ENCODE data around the gene PKP3. TPM values are rescaled to one million over a fixed set of nuclear protein-coding genes. Genes with fewer than 3 reads are reported as not detected.

Gene PKP3
- total RNA-seq, 4 donors from 2014 or later = 612 to 880 (median 754) TPM

DNA sequence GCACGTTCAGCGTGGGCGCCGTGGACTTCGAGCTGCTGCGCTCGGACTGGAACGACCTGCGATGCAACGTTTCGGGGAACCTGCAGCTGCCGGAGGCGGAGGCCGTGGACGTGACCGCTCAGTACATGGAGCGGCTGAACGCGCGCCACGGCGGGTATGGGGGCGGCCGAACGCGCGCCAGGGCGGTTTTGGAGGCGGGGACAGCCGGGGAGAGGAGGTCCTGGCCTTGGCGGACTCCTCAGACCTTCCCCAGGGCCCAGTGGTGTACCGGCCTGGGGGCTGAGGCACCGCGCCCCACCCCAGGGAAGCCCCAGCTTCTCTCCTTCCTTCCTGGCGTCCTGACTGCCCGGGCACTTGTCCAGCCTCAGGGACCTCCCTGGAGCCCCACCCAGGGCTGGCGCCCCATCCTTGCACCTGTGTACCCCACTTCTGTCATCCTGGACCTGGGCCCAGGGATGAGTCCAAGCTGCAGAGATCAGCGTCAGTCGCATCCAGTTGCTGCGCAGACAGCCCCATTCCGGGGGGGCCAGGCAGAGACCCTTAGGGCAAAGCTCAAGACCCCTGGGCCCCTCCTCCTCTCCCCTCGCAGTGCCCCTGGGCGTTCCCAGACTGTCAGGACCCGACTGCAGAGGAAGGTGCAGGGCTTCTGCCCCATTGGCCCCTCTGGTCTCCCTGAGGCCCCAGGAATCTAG lies 16.7 kb upstream of the PKP3 start:
- H3K4me3 ChIP-seq (ENCODE audit: low read depth, poor library complexity, severe bottlenecking) = no peak overlapping the region
- WGBS, 2 donors = 84% methylated on average over 41 to 44 of the region's 44 CpGs
- no peak for DNase-seq (ENCODE audit: low spot score in 2 of 2)
- TF ChIP-seq POLR2A (IDR thresholded peaks at IDR 0.05) = no peak
- no peak for TF ChIP-seq CTCF (IDR thresholded peaks at IDR 0.05)
- intact Hi-C loops (cut with DNase I; ENCODE audit: low total_unique reads) = no loop called here

DNA sequence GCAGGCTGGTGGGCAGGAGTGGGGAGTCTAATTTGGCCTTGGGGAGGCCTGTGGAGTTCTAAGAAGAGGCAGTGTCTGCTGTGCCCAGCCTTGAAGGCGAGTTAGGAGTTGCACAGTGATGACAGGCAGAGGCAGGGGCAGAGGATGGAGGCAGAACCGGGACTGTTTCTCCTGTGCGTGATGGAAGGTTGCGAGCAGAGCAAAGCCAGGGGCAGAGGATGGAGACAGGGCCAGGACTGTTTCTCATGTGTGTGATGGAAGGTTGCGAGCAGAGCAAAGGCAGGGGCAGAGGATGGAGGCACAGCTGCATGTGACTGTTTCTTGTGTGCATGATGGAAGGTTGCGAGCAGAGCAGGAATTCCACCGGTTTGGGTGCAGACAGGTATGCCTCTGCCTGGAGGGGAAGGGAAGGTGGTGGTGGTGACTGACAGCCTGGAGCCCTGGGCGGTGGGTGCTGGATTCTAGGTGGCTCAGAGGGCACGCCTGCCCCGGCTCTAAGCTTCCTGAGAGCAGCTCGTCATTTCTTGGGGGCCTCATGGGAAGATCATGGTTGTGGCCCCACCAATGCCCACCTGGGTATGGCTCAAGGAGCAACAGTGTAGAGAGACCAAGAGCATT lies 16.0 kb upstream of the PKP3 start:
- intact Hi-C loops (cut with DNase I; ENCODE audit: low total_unique reads) = no loop called here
- H3K4me3 ChIP-seq (ENCODE audit: low read depth, poor library complexity, severe bottlenecking) = no peak overlapping the region
- TF ChIP-seq POLR2A (IDR thresholded peaks at IDR 0.05) (no peak), CTCF (IDR thresholded peaks at IDR 0.05) (no peak)
- WGBS, 2 donors = 71 to 75% methylated on average over 11 of the region's 11 CpGs
- DNase-seq (ENCODE audit: low spot score in 2 of 2) = no peak

DNA sequence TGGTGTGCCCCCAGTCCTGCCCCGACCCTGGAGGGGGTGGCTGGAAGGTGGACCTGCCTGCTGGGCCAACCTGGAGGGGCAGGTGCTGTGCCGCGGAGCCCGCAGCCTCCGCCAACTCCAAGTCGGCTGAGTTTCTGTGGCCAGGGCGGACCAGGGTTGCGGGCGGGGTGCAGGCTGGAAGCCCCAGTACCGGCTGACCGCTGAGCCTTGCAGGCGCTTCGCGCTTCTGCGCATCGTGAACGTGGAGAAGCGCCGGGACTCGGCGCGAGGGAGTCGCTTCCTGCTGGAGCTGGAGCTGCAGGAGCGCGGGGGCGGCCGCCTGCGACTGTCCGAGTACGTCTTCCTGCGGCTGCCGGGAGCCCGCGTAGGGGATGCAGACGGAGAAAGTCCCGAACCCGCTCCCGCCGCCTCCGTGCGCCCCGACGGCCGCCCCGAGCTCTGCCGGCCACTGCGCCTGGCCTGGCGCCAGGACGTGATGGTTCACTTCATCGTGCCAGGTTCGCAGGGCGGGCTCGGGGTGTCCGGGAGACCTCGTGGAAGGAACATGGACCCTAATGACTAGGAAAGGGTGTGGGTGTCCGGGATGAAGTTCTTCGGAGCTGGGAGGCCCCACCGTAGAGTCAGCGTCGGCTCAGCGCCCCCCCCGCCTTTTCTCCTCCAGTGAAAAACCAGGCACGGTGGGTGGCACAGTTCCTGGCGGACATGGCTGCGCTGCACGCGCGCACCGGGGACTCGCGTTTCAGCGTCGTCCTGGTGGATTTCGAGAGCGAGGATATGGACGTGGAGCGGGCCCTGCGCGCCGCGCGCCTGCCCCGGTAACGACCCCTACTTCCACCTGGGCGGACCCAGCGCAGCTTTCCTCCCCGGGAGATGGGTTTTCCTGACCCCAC lies 14.6 kb upstream of the PKP3 start:
- no peak overlapping the region for H3K4me3 ChIP-seq (ENCODE audit: low read depth, poor library complexity, severe bottlenecking)
- intact Hi-C loops (cut with DNase I; ENCODE audit: low total_unique reads) = no loop called here
- TF ChIP-seq CTCF (IDR thresholded peaks at IDR 0.05) (no peak), POLR2A (IDR thresholded peaks at IDR 0.05) (no peak)
- no peak for DNase-seq (ENCODE audit: low spot score in 2 of 2)
- WGBS, 2 donors = 85 to 88% methylated on average over 81 to 87 of the region's 87 CpGs

- intact Hi-C loops (cut with DNase I; ENCODE audit: low total_unique reads) = no loop called here
- no peak overlapping the region for H3K4me3 ChIP-seq (ENCODE audit: low read depth, poor library complexity, severe bottlenecking)
- TF ChIP-seq POLR2A (IDR thresholded peaks at IDR 0.05) (no peak), CTCF (IDR thresholded peaks at IDR 0.05) (no peak)
- no peak for DNase-seq (ENCODE audit: low spot score in 2 of 2)
- 95% methylated on average over 24 to 35 of the region's 35 CpGs for WGBS, 2 donors
Measured at GRCh38 chr11:380095-380480, 13.9 kb upstream of the PKP3 start.

GRCh38 chr11:380491-380890 lies 13.5 kb upstream of the PKP3 start:
- 89 to 97% methylated on average over 21 to 22 of the region's 23 CpGs for WGBS, 2 donors

More at GRCh38 chr11:380491-380890, 13.5 kb upstream of the PKP3 start:
- no peak overlapping the region for H3K4me3 ChIP-seq (ENCODE audit: low read depth, poor library complexity, severe bottlenecking)
- TF ChIP-seq CTCF (IDR thresholded peaks at IDR 0.05) = no peak
- TF ChIP-seq POLR2A (IDR thresholded peaks at IDR 0.05) = no peak
- intact Hi-C loops (cut with DNase I; ENCODE audit: low total_unique reads) = no loop called here
- no peak for DNase-seq (ENCODE audit: low spot score in 2 of 2)

Measured in lower leg skin (tissue), 4 donors.